ENCODE results near the gene ECHS1.

Gene ECHS1

GRCh38 chr10:133405272-133405671 is 32.1 kb upstream of the ECHS1 start:
- no peaks in the 10 kb centered on the region for H3K79me1 ChIP-seq (ENCODE audit: low read length)
- H2BK5ac ChIP-seq (ENCODE audit: low read depth, low read length, poor library complexity) = no peak overlapping the region
- H3K27ac ChIP-seq (ENCODE audit: low read depth, low read length) = no peak overlapping the region
- H3K14ac ChIP-seq (ENCODE audit: low read length) = no peak overlapping the region
- peaks cover 2% of the 10 kb centered on the region for H3K9me3 ChIP-seq (ENCODE audit: insufficient read depth, low read depth, low read length)
- no peak overlapping the region for H4K12ac ChIP-seq (ENCODE audit: low read depth, low read length)
- H3K18ac ChIP-seq (ENCODE audit: low read length) = no peak overlapping the region
- no peak overlapping the region for H3K4me3 ChIP-seq (ENCODE audit: low read depth, low read length)
- no peak overlapping the region for H3K23ac ChIP-seq (ENCODE audit: low read length)
- DNase-seq = peak in 1 of 2 donors; percentile 5
- no CpG with 5 or more reads among the region's 2 CpGs for WGBS (ENCODE audit: extremely low coverage, insufficient coverage, insufficient read length)
- H2AK5ac ChIP-seq (ENCODE audit: low read length) = no peak overlapping the region
- H3K79me2 ChIP-seq (ENCODE audit: control insufficient read depth, insufficient read depth, low read length, poor library complexity) = no peaks in the 10 kb centered on the region
- H3K9ac ChIP-seq (ENCODE audit: low read length) = no peak overlapping the region
- peaks cover 0 to 3% of the 10 kb centered on the region in 2 experiments for H3K4me1 ChIP-seq (ENCODE audit: control insufficient read depth in 1 of 2, insufficient read depth in 2 of 2, low read length in 2 of 2)
- H2BK12ac ChIP-seq (ENCODE audit: low read length) = no peak overlapping the region
- H3K4me2 ChIP-seq (ENCODE audit: low read length) = no peak overlapping the region
- H2BK120ac ChIP-seq (ENCODE audit: insufficient read depth, low read length, poor library complexity) = no peak overlapping the region
- H2AFZ ChIP-seq (ENCODE audit: insufficient read depth, low read length, poor library complexity) = no peak overlapping the region
- H4K91ac ChIP-seq (ENCODE audit: low read depth, low read length) = no peak overlapping the region
- peaks cover 28 to 37% of the 10 kb centered on the region in 2 experiments for H3K36me3 ChIP-seq (ENCODE audit: control insufficient read depth in 1 of 2, insufficient read depth in 2 of 2, low read length in 2 of 2)
- no peak overlapping the region for H4K8ac ChIP-seq (ENCODE audit: low read depth, low read length)
- H3K4ac ChIP-seq (ENCODE audit: low read depth, low read length) = no peak overlapping the region
- no peaks in the 10 kb centered on the region for H3K27me3 ChIP-seq (ENCODE audit: insufficient read depth, low read length)

GRCh38 chr10:133403784-133404183 is 30.6 kb upstream of the ECHS1 start:
- Histone ChIP-seq H2BK120ac (ENCODE audit: insufficient read depth, low read length, poor library complexity) (no peak overlapping the region), H2BK5ac (ENCODE audit: low read depth, low read length, poor library complexity) (no peak overlapping the region), H3K4me1 (ENCODE audit: control insufficient read depth in 1 of 2, insufficient read depth in 2 of 2, low read length in 2 of 2) (peaks cover 0 to 3% of the 10 kb centered on the region in 2 experiments), H3K18ac (ENCODE audit: low read length) (no peak overlapping the region), H3K4me3 (ENCODE audit: low read depth, low read length) (no peak overlapping the region), H2AK5ac (ENCODE audit: low read length) (no peak overlapping the region), H3K79me2 (ENCODE audit: control insufficient read depth, insufficient read depth, low read length, poor library complexity) (no peaks in the 10 kb centered on the region), H3K27ac (ENCODE audit: low read depth, low read length) (no peak overlapping the region), H3K36me3 (ENCODE audit: control insufficient read depth in 1 of 2, insufficient read depth in 2 of 2, low read length in 2 of 2) (peaks cover 40 to 50% of the 10 kb centered on the region in 2 experiments), H4K91ac (ENCODE audit: low read depth, low read length) (no peak overlapping the region), H2BK12ac (ENCODE audit: low read length) (no peak overlapping the region), H2AFZ (ENCODE audit: insufficient read depth, low read length, poor library complexity) (no peak overlapping the region), H4K12ac (ENCODE audit: low read depth, low read length) (no peak overlapping the region), H3K27me3 (ENCODE audit: insufficient read depth, low read length) (no peaks in the 10 kb centered on the region), H3K14ac (ENCODE audit: low read length) (no peak overlapping the region), H3K4me2 (ENCODE audit: low read length) (no peak overlapping the region), H3K9ac (ENCODE audit: low read length) (no peak overlapping the region), H3K4ac (ENCODE audit: low read depth, low read length) (no peak overlapping the region), H3K79me1 (ENCODE audit: low read length) (no peaks in the 10 kb centered on the region), H4K8ac (ENCODE audit: low read depth, low read length) (no peak overlapping the region), H3K9me3 (ENCODE audit: insufficient read depth, low read depth, low read length) (peaks cover 2% of the 10 kb centered on the region), H3K23ac (ENCODE audit: low read length) (no peak overlapping the region)
- DNase-seq = no peak
- WGBS (ENCODE audit: extremely low coverage, insufficient coverage, insufficient read length) = no CpG with 5 or more reads among the region's 5 CpGs

- H3K9ac ChIP-seq (ENCODE audit: low read length) = no peak overlapping the region
- no peaks in the 10 kb centered on the region for H3K27me3 ChIP-seq (ENCODE audit: insufficient read depth, low read length)
- no peak overlapping the region for H3K18ac ChIP-seq (ENCODE audit: low read length)
- no peak overlapping the region for H4K8ac ChIP-seq (ENCODE audit: low read depth, low read length)
- H3K4ac ChIP-seq (ENCODE audit: low read depth, low read length) = no peak overlapping the region
- no peak overlapping the region for H2AK5ac ChIP-seq (ENCODE audit: low read length)
- H3K79me2 ChIP-seq (ENCODE audit: control insufficient read depth, insufficient read depth, low read length, poor library complexity) = no peaks in the 10 kb centered on the region
- no peak overlapping the region for H2BK120ac ChIP-seq (ENCODE audit: insufficient read depth, low read length, poor library complexity)
- peaks cover 45 to 54% of the 10 kb centered on the region in 2 experiments for H3K36me3 ChIP-seq (ENCODE audit: control insufficient read depth in 1 of 2, insufficient read depth in 2 of 2, low read length in 2 of 2)
- peaks cover 0 to 3% of the 10 kb centered on the region in 2 experiments for H3K4me1 ChIP-seq (ENCODE audit: control insufficient read depth in 1 of 2, insufficient read depth in 2 of 2, low read length in 2 of 2)
- no peak for DNase-seq
- H3K4me2 ChIP-seq (ENCODE audit: low read length) = no peak overlapping the region
- no peak overlapping the region for H3K14ac ChIP-seq (ENCODE audit: low read length)
- H3K9me3 ChIP-seq (ENCODE audit: insufficient read depth, low read depth, low read length) = peaks cover 2% of the 10 kb centered on the region
- H4K91ac ChIP-seq (ENCODE audit: low read depth, low read length) = no peak overlapping the region
- WGBS (ENCODE audit: extremely low coverage, insufficient coverage, insufficient read length) = no CpG with 5 or more reads among the region's 16 CpGs
- no peak overlapping the region for H3K23ac ChIP-seq (ENCODE audit: low read length)
- no peak overlapping the region for H4K12ac ChIP-seq (ENCODE audit: low read depth, low read length)
- H2AFZ ChIP-seq (ENCODE audit: insufficient read depth, low read length, poor library complexity) = no peak overlapping the region
- no peak overlapping the region for H3K4me3 ChIP-seq (ENCODE audit: low read depth, low read length)
- H2BK5ac ChIP-seq (ENCODE audit: low read depth, low read length, poor library complexity) = no peak overlapping the region
- no peaks in the 10 kb centered on the region for H3K79me1 ChIP-seq (ENCODE audit: low read length)
- no peak overlapping the region for H3K27ac ChIP-seq (ENCODE audit: low read depth, low read length)
- H2BK12ac ChIP-seq (ENCODE audit: low read length) = no peak overlapping the region
Measured at GRCh38 chr10:133403359-133403758, 30.2 kb upstream of the ECHS1 start.

GRCh38 chr10:133401981-133402725 is 29.0 kb upstream of the ECHS1 start:
- H3K79me2 ChIP-seq (ENCODE audit: control insufficient read depth, insufficient read depth, low read length, poor library complexity) = no peaks in the 10 kb centered on the region
- WGBS (ENCODE audit: extremely low coverage, insufficient coverage, insufficient read length) = no CpG with 5 or more reads among the region's 21 CpGs
- H3K18ac ChIP-seq (ENCODE audit: low read length) = no peak overlapping the region
- H3K27ac ChIP-seq (ENCODE audit: low read depth, low read length) = no peak overlapping the region
- H3K36me3 ChIP-seq (ENCODE audit: control insufficient read depth in 1 of 2, insufficient read depth in 2 of 2, low read length in 2 of 2) = peaks cover 45 to 61% of the 10 kb centered on the region in 2 experiments
- H2BK120ac ChIP-seq (ENCODE audit: insufficient read depth, low read length, poor library complexity) = no peak overlapping the region
- H4K8ac ChIP-seq (ENCODE audit: low read depth, low read length) = no peak overlapping the region
- no peak overlapping the region for H2AFZ ChIP-seq (ENCODE audit: insufficient read depth, low read length, poor library complexity)
- H3K9ac ChIP-seq (ENCODE audit: low read length) = no peak overlapping the region
- no peak overlapping the region for H3K14ac ChIP-seq (ENCODE audit: low read length)
- H2AK5ac ChIP-seq (ENCODE audit: low read length) = no peak overlapping the region
- H3K23ac ChIP-seq (ENCODE audit: low read length) = no peak overlapping the region
- DNase-seq = no peak
- H3K9me3 ChIP-seq (ENCODE audit: insufficient read depth, low read depth, low read length) = peaks cover 2% of the 10 kb centered on the region
- H3K27me3 ChIP-seq (ENCODE audit: insufficient read depth, low read length) = no peaks in the 10 kb centered on the region
- H3K4me2 ChIP-seq (ENCODE audit: low read length) = no peak overlapping the region
- H2BK12ac ChIP-seq (ENCODE audit: low read length) = no peak overlapping the region
- no peak overlapping the region for H2BK5ac ChIP-seq (ENCODE audit: low read depth, low read length, poor library complexity)
- peak overlapping the region; percentile 8 for H3K4me3 ChIP-seq (ENCODE audit: low read depth, low read length)
- no peak overlapping the region for H4K12ac ChIP-seq (ENCODE audit: low read depth, low read length)
- H3K79me1 ChIP-seq (ENCODE audit: low read length) = no peaks in the 10 kb centered on the region
- no peak overlapping the region for H4K91ac ChIP-seq (ENCODE audit: low read depth, low read length)
- H3K4me1 ChIP-seq (ENCODE audit: control insufficient read depth in 1 of 2, insufficient read depth in 2 of 2, low read length in 2 of 2) = peaks cover 0 to 3% of the 10 kb centered on the region in 2 experiments
- H3K4ac ChIP-seq (ENCODE audit: low read depth, low read length) = no peak overlapping the region

All from trophoblast cell (in vitro differentiated cells and primary cell).